Measurements from ENCODE around the gene ARPC1B.

The ARPC1B gene

GRCh38 chr7:99389772-99390171, 15.2 kb downstream of the ARPC1B start:
- DNase-seq (ENCODE audit: low read depth in 2 of 2) = no peak

GRCh38 chr7:99390941-99391602, 16.5 kb downstream of the ARPC1B start:
- DNase-seq (ENCODE audit: low read depth in 2 of 2) = no peak

GRCh38 chr7:99392046-99392445, 17.5 kb downstream of the ARPC1B start:
- DNase-seq (ENCODE audit: low read depth in 2 of 2) = no peak

DNA sequence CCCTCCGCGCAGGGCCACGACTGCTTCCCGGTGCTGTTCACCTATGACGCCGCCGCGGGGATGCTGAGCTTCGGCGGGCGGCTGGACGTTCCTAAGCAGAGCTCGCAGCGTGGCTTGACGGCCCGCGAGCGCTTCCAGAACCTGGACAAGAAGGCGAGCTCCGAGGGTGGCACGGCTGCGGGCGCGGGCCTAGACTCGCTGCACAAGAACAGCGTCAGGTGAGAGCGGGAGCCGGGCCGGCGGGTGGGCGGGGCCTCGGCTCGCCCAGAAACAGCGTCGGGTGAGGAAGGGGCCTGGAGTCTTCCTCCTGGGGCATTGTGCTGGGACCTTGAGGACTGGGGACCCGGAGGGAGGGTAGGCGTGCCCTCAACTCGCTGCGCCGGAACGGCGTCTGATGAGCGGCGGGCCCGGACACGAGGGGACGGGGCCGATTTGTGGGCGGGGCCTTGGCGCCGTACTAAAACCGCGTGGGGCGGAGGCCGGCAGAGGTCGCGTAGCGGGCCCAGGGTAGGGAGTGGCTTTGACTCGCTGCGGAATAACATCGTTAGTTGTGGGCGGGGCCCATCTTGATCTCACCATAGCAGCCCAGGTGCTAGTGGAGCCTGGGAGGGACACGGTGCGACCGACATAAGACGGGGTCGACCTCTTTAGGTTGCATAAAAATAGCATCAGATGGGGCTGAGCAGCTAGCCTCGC, 18.3 kb downstream of the ARPC1B start:
- DNase-seq (ENCODE audit: low read depth in 2 of 2) = peak; percentile 60 to 62

DNA sequence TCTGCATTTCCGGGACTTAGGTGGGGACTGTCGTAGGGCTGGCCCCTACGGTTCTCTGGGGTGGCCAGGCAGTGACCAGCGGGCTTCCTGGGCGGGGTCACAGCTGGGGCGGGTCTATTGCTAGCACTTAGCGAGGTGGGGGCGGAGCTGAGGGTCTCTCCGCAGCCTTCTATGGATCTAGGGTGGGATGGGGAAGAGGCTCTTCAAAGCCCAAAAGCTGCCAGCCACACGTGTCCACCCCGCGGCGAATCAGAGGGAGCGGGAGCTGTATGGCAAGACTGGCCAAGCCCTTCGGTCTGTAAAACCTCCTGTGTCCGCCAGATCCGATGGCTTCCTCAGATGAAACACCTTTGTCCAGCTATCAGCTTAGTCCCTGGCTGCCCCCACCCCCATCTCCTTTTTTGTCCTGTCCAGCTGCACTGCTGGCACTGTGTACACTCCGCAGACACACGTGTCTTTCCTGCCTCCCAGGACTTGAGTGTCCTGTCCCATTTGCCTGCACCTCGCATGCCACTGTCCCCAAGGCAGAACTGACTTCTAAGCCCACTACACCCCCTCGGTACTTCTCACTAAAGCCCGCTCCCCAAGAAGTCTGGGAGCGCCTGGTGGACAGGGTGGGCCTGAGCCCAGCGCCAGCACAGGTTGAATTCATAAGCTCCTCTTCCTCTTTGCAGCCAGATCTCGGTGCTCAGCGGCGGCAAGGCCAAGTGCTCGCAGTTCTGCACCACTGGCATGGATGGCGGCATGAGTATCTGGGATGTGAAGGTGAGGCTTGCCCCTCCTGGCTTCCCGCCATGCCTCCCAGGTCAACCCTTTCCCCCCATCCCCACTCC, 19.0 kb downstream of the ARPC1B start:
- no peak for DNase-seq (ENCODE audit: low read depth in 2 of 2)

DNA sequence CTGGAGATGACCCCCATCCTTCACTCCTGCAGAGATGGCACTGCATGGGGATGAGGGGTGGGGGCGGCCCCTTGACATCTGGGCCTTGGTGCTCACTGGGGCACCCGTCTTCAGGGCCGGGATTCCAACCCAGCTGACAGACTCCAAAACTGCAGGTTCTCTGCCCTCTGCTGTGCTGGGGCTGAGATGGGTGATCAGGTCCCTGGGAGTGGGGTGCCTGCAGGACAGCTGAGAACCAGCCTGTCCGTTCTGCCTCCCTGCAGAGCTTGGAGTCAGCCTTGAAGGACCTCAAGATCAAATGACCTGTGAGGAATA, 19.6 kb downstream of the ARPC1B start:
- DNase-seq (ENCODE audit: low read depth in 2 of 2) = no peak

DNA sequence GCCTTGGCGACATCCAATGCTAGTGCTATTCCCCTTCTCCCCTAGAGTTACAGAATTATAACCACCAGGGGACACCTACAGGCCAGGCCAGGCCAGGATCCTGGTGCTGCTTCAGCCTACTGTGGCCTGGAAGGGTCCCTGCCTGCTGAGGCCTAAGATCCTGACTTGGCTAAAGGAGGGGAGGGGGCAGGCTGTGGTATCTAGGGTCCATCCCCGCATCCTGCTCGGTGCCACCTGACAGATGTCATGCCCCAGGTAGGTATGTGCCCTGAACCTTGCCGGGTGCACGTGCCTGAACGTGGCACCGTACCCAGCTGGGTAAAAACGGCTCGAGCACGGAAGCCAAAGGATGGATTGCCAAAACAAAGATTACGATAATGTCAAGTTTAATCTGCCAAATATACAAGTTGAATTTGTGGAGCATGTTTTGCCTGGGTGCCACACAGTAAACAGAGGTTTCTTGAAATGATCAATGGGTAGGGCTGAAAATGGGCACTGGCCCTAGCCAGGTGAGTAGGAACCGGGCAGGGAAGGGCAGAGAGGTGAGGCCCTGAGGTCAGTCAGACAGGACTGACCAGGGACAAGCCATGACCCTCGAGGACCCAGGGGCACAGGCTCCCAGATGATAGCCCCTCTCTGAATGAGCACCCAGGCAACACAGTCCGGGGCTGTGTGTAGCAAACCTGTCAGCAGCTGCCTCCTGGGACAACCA, 21.2 kb downstream of the ARPC1B start:
- DNase-seq (ENCODE audit: low read depth in 2 of 2) = no peak

GRCh38 chr7:99396418-99397296, 22.1 kb downstream of the ARPC1B start:
- no peak for DNase-seq (ENCODE audit: low read depth in 2 of 2)

DNA sequence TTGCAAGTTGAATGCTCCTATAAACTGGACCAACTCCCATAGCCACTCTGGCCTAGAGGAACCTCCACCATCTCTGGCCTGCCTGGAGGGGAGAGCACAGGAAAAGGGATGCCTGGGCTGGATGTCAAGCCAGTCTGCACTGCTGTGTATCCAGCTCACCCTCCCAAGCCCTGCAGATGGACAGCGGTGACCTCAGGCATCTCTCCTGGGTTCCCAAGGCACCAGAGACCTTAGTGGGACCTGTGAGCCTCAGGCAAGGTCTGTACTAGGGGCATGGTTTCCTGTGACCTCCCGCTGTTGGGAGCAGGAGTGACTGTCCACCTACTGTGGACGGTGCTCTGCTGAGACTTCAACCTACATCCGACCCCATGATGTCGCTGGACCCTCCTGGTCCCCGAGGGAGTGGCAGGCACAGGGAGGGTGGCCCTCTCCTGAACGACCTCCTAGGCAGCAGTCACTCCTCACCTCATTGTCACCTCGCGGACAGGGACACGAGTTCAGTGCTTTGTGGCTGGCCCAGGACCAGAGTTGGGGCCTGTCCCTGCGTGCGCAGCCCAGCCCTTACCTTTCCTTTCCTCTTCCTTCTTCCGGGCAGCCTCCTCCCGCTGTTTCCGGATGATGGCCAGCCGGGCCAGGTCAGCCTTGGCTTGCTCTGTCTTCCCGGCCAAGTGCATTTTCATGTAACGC, 22.9 kb downstream of the ARPC1B start:
- no peak for DNase-seq (ENCODE audit: low read depth in 2 of 2)

- no peak for DNase-seq (ENCODE audit: low read depth in 2 of 2)
Measured at GRCh38 chr7:99398891-99399445, 24.4 kb downstream of the ARPC1B start.

DNA sequence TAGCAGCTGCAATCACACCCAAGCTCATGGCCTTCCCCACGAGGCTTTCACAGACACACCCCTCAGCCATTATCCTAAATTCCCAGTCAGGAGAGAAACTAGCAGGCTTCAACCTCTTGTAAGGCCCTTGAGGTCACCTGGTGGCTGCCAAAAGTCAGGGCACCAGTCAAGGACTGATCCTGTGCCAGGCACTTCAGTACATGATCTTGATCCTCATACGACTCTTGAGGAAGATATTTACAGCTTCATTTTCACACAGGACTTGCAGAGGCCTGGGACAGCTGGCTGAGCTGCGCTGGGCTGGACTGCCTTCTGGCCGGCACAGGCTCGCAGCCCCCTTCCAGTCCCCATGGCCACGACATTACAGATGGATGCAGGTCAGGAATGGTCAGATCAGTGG, 25.1 kb downstream of the ARPC1B start:
- no peak for DNase-seq (ENCODE audit: low read depth in 2 of 2)

- DNase-seq (ENCODE audit: low read depth in 2 of 2) = no peak
Measured at GRCh38 chr7:99402854-99403253, 28.3 kb downstream of the ARPC1B start.

DNA sequence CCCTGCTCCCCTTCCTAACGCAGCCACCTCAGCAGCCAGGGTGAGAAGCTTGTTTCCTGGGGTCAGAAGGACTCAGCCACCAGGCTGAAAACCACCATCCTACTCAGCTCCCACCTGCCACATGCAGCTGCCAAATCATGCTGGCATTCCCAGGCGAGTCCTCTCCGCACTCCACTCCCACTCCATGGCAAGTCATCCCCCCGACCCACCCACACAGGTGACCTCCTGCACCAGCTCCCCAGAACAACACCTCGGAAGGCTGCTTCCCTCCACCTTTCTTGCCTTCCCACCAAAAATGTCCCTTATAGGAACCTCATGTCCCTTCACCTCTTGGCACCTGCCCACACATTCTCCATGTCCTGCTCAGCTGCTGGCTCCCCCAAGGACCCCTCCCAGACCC, 29.2 kb downstream of the ARPC1B start:
- no peak for DNase-seq (ENCODE audit: low read depth in 2 of 2)

DNA sequence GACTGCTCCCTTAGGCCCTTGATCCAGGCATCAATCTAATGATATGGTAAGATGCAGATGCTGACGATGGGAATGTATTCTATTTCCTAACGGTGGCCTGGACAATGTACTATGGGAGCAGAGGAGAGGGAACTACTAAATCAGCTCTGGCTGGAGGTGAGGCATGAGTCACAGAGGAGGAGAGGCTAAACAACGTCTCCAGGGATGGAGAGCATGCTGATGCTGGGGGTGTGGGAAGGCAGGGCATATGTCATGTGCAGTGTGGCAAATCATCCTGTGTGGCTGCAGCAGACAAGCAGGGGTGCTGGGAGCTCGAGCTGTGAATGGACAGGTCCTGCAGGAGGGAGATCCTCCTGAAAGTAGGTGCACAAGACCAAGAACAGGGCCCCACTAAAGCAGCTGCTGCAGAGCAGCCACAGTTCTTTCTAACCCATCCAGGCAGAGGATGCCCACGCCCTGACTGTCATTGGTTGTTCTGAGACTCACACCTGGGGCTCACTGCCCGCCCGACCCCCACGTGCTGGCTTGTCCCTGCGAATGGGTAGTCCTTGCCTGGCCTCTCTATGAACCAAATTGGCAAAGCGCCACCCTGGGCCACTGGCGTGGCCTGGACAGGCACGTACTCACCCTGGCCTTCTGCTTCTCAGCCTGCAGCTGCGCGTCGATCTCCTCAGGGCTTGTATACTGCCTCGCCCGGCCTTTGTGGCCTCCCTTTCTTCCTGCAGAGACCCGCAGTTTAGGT, 29.9 kb downstream of the ARPC1B start:
- DNase-seq (ENCODE audit: low read depth in 2 of 2) = no peak

GRCh38 chr7:99404977-99405320, 30.4 kb downstream of the ARPC1B start:
- DNase-seq (ENCODE audit: low read depth in 2 of 2) = no peak

DNA sequence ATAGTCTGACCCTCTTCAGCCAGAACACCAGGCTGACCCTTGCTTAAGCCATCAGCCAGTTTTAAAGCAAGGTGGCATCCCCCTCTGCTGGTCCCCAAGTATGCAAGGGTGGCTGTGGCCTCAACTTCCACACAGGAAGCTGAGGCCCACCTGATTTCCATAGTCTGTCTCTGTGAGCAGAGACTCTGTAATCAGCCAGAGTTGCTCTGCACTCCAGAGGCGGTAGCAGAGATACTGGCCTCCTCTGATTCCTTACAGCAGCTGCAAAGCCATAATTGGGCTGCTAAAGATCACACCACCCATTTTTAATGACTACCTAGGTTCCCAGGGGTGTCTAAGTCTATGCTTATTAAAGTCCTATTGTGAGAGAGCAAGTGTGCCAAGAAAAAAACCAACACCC, 32.0 kb downstream of the ARPC1B start:
- no peak for DNase-seq (ENCODE audit: low read depth in 2 of 2)

DNA sequence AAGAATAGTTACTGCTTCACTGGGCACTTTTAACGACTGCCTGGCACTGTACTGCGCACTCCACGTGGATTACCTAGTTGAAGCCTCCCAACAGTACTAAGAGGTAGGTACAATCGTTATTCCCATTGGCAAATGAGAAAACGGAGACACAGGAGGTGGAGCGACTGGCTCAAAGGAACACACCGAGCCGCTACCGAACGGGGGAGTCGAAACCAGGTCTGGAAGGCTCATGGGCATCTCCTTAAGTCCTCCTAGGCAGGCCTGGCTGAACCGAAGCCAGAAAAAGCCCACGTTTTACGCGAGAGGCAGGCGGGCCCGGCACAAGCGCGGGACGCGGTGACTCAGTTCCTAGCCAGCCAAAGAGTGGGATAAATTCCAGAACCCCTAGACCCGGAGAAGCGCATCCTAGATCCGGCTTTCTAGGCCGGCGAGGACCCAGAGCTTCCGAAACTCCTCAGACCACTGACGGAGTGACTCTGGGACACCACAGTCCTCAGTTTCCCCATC, 33.4 kb downstream of the ARPC1B start:
- peak in 1 of 2 donors; percentile 20 for DNase-seq (ENCODE audit: low read depth in 2 of 2)

DNA sequence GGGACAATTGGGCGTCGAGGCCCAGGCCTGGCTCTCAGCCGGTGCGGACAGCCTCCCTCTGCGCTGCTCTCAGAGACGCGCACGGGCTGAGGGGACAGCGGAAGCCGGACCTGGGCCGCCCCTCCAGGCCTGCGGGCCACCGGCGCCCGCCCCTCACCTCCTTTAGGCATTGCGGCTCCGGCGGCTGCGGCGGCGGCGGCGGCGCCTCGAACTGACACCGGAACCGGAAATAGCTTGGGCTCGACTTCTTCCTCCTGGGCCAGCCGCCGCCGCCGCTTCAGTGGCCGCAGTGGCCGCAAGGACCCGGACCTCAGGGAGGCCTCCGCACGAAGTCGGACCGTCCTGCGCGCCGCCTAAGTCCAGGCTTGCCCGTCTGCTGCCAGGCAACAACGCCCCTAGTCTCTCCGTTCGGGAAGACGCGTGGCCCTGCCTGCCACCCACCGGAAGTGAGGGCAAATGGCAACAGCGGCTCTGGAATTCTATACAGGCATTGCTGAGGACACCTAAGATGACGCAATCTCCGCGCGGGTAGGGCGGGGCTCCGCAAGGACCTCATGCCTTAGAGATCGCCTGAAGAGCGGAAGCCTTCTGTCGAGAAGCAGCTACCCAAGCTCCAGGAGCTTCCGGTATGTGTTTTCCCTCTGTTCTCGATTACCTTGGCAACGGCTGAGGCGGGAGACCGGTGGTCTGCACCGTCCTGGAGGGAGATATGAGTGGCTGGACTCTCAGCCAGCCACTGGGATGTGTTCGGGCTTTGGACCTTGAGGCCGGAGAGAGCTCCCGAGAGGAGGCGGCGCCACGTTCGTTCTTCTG, 34.1 kb downstream of the ARPC1B start, which contains the start of the genes BUD31 and PDAP1:
TSS of gene BUD31 (plus strand) at position 591 of the 813 bp plus-strand sequence. CDS start 2,124 bp downstream, outside the sequence.
TSS of gene PDAP1 (minus strand) at position 219 of the 813 bp plus-strand sequence. CDS start at position 170, 49 bp downstream.
- DNase-seq (ENCODE audit: low read depth in 2 of 2) = peak; percentile 90 to 91

Data from stimulated activated CD8-positive, alpha-beta memory T cell treated with anti-CD3 and anti-CD28 coated beads, Interleukin-15, amount 100 ng/mL, for 4 hours (primary cell).